Endodermal cell (in vitro differentiated cells): Measurements from ENCODE around the gene PDXP. TPM values are rescaled to one million over a fixed set of nuclear protein-coding genes. Genes with fewer than 3 reads are reported as not detected.

Source experiments
- DNase-seq: peaks from one replicate; pipeline ENCODE4 v3.0.0-alpha.2; 2017
- H3K27ac ChIP-seq: 2 replicates; pipeline ENCODE4 v1.5.1; 2013; ENCODE audit warnings: mild to moderate bottlenecking, low read depth, low read length, moderate library complexity
- H3K27me3 ChIP-seq: 2 replicates; pipeline ENCODE4 v1.6.1; 2013; ENCODE audit warnings: mild to moderate bottlenecking, low read length, moderate library complexity; ENCODE audit not compliant: insufficient read depth, control insufficient read depth, poor library complexity, severe bottlenecking
- H3K36me3 ChIP-seq: 2 replicates; pipeline ENCODE4 v1.7.0; 2013; ENCODE audit warnings: mild to moderate bottlenecking, low read length, moderate library complexity; ENCODE audit not compliant: control insufficient read depth, insufficient read depth
- H3K4me1 ChIP-seq: one replicate; pipeline ENCODE4 v1.7.0; 2013; ENCODE audit warnings: low read length; ENCODE audit not compliant: control insufficient read depth, insufficient read depth
- H3K4me3 ChIP-seq: 2 replicates; pipeline ENCODE4 v1.5.1; 2013; ENCODE audit warnings: mild to moderate bottlenecking, low read length, moderate library complexity
- H3K9ac ChIP-seq: 2 replicates; pipeline ENCODE4 v1.6.1; 2013; ENCODE audit warnings: mild to moderate bottlenecking, low read length, moderate library complexity; ENCODE audit not compliant: poor library complexity, severe bottlenecking; ENCODE audit errors: extremely low read depth
- H3K9me3 ChIP-seq: 2 replicates; pipeline ENCODE4 v1.6.1; 2013; ENCODE audit warnings: mild to moderate bottlenecking, low read length, moderate library complexity; ENCODE audit not compliant: control insufficient read depth
- H3K27ac Mint-ChIP-seq: 2 replicates; pipeline ENCODE4 v1.8.0; 2020; ENCODE audit warnings: mixed read lengths
- H3K27me3 Mint-ChIP-seq: 2 replicates; pipeline ENCODE4 v1.8.0; 2021; ENCODE audit warnings: mild to moderate bottlenecking, mixed read lengths; ENCODE audit not compliant: insufficient read depth
- H3K36me3 Mint-ChIP-seq: 2 replicates; pipeline ENCODE4 v1.8.0; 2020; ENCODE audit warnings: low read depth, mixed read lengths
- H3K4me1 Mint-ChIP-seq: 2 replicates; pipeline ENCODE4 v1.8.0; 2020; ENCODE audit warnings: mixed read lengths
- H3K4me3 Mint-ChIP-seq: 2 replicates; pipeline ENCODE4 v1.8.0; 2020; ENCODE audit warnings: mild to moderate bottlenecking, moderate library complexity, mixed read lengths
- H3K9me3 Mint-ChIP-seq: 2 replicates; pipeline ENCODE4 v1.8.0; 2020; ENCODE audit warnings: mild to moderate bottlenecking, mixed read lengths
- whole genome bisulfite sequencing, 2 experiments: methylation state at CpG; one replicate each; pipeline versions ENCODE4 v1.1.5 to v1.1.7; 2013; ENCODE audit warnings: missing lambda C conversion rate in 2 of 2, mixed read lengths in 1 of 2; ENCODE audit not compliant: insufficient coverage in 1 of 2, insufficient read length in 1 of 2; 5-methylcytosine and 5-hydroxymethylcytosine counted together
- total RNA-seq, 2 donors: library from RNA; stranded (reverse); fragmentation: NEBNext Ultra II Directional in 1 of 2; extraction: Animal tissue kit (Norgen Biotek cat#: 25700) in 1 of 2; gene quantifications; 2 replicates in 1 of 2; 3 replicates in 1 of 2; pipeline ENCODE4 v1.2.1, GENCODE V29; 2021
- TF ChIP-seq, protein P1 (sequence below): fragments of 200-600 bp; sonication (generic); conservative IDR thresholded peaks from 2 replicates; pipeline ENCODE4 v1.5.0; 2021; ENCODE audit warnings: antibody characterized with exemption, mild to moderate bottlenecking

PDXP gene
- total RNA-seq, 2 donors from 2014 or later, result 23.5 to 29.3 TPM

DNA sequence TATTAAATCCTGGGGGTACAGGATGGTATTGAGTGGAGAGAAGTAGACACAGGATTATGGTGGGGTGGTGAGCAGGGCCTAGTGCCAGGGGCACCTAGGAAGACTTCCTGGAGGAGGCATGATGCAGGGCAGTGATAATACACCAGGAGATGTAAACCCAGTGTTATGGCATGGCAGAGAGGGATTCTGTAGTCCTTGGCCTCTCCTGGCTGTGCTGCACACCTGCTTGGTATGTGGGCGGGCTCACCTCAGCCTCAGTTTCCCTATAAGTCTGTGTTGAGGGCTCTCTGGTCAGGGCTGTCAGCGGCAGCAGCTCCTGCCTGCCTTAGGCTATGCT is 2.2 kb downstream of the PDXP start:
- Histone ChIP-seq H3K4me3 (no peak overlapping the region), H3K27me3 (no peaks in the 10 kb centered on the region), H3K9ac (no peak overlapping the region), H3K4me1 (peaks cover 6% of the 10 kb centered on the region), H3K9me3 (no peaks in the 10 kb centered on the region), H3K36me3 (peaks cover 11% of the 10 kb centered on the region), H3K27ac (peak overlapping the region; percentile 34)
- Mint-ChIP-seq H3K4me1 (peaks cover 28% of the 10 kb centered on the region), H3K36me3 (peaks cover 7% of the 10 kb centered on the region), H3K9me3 (no peaks in the 10 kb centered on the region), H3K4me3 (peak overlapping the region; percentile 76), H3K27me3 (no peaks in the 10 kb centered on the region), H3K27ac (peak overlapping the region; percentile 39)
- WGBS, 2 experiments, result 100% methylated on average over 2 of the region's 2 CpGs; no CpG with 5 or more reads in 1 of the 2 experiments
- no peak for DNase-seq
- TF ChIP-seq, protein P1, sequence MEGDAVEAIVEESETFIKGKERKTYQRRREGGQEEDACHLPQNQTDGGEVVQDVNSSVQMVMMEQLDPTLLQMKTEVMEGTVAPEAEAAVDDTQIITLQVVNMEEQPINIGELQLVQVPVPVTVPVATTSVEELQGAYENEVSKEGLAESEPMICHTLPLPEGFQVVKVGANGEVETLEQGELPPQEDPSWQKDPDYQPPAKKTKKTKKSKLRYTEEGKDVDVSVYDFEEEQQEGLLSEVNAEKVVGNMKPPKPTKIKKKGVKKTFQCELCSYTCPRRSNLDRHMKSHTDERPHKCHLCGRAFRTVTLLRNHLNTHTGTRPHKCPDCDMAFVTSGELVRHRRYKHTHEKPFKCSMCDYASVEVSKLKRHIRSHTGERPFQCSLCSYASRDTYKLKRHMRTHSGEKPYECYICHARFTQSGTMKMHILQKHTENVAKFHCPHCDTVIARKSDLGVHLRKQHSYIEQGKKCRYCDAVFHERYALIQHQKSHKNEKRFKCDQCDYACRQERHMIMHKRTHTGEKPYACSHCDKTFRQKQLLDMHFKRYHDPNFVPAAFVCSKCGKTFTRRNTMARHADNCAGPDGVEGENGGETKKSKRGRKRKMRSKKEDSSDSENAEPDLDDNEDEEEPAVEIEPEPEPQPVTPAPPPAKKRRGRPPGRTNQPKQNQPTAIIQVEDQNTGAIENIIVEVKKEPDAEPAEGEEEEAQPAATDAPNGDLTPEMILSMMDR, result no peak

DNA sequence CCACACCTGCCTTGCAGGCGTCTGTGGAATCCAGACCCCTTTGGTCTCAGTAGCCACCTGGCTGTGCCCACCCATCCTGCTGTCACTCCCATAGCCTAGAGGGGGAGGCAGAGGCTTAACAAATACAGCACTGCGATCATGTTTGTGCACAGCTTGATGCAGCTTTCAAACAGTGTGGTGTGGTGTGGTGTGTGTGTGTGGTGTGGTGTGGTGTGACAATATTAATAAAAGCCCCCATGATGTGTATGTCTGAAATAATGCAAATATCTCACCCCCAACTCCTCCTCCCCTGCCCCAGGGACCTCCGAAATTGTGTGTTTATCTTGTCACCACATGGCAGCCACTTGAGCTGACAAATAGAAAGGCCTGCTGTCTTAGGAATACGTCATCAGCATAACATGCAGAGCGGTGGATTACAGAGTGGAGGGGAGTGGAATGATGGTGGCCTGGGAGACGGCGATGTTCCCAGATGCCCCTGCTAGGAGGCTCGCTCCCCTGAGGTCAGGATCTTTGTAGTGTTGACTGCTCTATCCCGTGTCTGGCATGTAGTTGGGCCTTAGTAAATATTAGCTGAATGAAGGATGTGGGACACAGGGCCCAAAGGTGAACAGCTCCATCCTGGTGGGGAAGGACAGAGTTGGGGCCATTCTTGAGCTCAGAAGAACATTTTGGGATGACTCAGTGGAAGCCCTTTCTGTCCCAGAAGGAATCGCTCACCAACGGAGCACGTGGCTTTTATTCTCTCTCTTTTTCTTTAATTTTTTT is 2.8 kb downstream of the PDXP start:
- Mint-ChIP-seq H3K36me3 (peaks cover 12% of the 10 kb centered on the region), H3K27ac (peak overlapping the region; percentile 84), H3K9me3 (no peaks in the 10 kb centered on the region), H3K27me3 (no peaks in the 10 kb centered on the region), H3K4me3 (peak overlapping the region; percentile 76), H3K4me1 (peaks cover 28% of the 10 kb centered on the region)
- TF ChIP-seq, protein P1, result peak; percentile 60
- Histone ChIP-seq H3K4me3 (no peak overlapping the region), H3K4me1 (peaks cover 6% of the 10 kb centered on the region), H3K9me3 (no peaks in the 10 kb centered on the region), H3K27ac (peak overlapping the region; percentile 58), H3K36me3 (peaks cover 17% of the 10 kb centered on the region), H3K9ac (no peak overlapping the region), H3K27me3 (no peaks in the 10 kb centered on the region)
- DNase-seq, result peak; percentile 73
- 74 to 87% methylated on average over 5 to 9 of the region's 12 CpGs for WGBS, 2 experiments

DNA sequence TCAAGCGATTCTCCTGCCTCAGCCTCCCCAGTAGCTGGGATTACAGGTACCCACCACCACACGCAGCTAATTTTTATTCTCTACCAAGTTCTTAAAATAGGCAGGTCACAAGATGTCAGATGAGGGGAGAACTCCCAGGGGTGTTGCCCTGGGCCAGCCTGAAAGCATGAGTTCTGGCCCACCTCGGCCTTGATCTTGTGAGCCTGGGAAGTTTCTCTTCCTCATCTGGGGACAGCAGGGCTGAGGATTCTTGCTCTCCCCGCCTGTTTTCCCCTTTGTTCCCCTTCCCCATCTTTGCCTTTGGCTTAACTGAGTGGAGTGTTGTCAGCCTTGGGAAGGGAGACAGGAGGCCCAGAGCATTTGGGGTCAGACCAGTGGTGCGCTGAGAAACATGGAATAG is 3.5 kb downstream of the PDXP start:
- Mint-ChIP-seq H3K4me3 (no peak overlapping the region), H3K4me1 (peaks cover 28% of the 10 kb centered on the region), H3K36me3 (peaks cover 19% of the 10 kb centered on the region), H3K27ac (peak overlapping the region; percentile 18), H3K27me3 (no peaks in the 10 kb centered on the region), H3K9me3 (no peaks in the 10 kb centered on the region)
- Histone ChIP-seq H3K9ac (no peak overlapping the region), H3K4me3 (no peak overlapping the region), H3K9me3 (no peaks in the 10 kb centered on the region), H3K27ac (no peak overlapping the region), H3K4me1 (peaks cover 6% of the 10 kb centered on the region), H3K27me3 (no peaks in the 10 kb centered on the region), H3K36me3 (peaks cover 18% of the 10 kb centered on the region)
- no peak for DNase-seq
- TF ChIP-seq, protein P1, result no peak
- 95 to 97% methylated on average over 3 to 5 of the region's 5 CpGs for WGBS, 2 experiments
